H9 (cell line): ENCODE data around the gene CCDC85B. TPM values are rescaled to one million over a fixed set of nuclear protein-coding genes. Genes with fewer than 3 reads are reported as not detected.

ENCODE experiments used
- DNase-seq: peaks from one replicate; pipeline ENCODE4 v3.0.0-alpha.2; 2017
- H2AFZ ChIP-seq: one replicate; pipeline ENCODE4 v1.6.1; 2013; ENCODE audit warnings: mild to moderate bottlenecking, low read length, control low read depth, moderate library complexity
- H2AK5ac ChIP-seq: 2 replicates; pipeline ENCODE4 v1.6.1; 2013; ENCODE audit warnings: low read length, control low read depth, mixed read lengths; ENCODE audit not compliant: insufficient read length
- H2BK120ac ChIP-seq: one replicate; pipeline ENCODE4 v1.6.1; 2013; ENCODE audit warnings: low read depth, mild to moderate bottlenecking, low read length, control low read depth, inconsistent platforms; ENCODE audit not compliant: poor library complexity, severe bottlenecking
- H2BK12ac ChIP-seq: 2 replicates; pipeline ENCODE4 v1.6.1; 2013; ENCODE audit warnings: low read length, control low read depth, mixed read lengths, low read depth; ENCODE audit not compliant: insufficient read length
- H2BK15ac ChIP-seq: 2 replicates; pipeline ENCODE4 v1.6.1; 2013; ENCODE audit warnings: low read depth, low read length, control low read depth
- H2BK20ac ChIP-seq: one replicate; pipeline ENCODE4 v1.6.1; 2013; ENCODE audit warnings: low read depth, mild to moderate bottlenecking, low read length, control low read depth, inconsistent platforms; ENCODE audit not compliant: poor library complexity, severe bottlenecking
- H2BK5ac ChIP-seq: 2 replicates; pipeline ENCODE4 v1.6.1; 2013; ENCODE audit warnings: low read length, control low read depth, mixed read lengths; ENCODE audit not compliant: insufficient read length
- H3K14ac ChIP-seq: 2 replicates; pipeline ENCODE4 v1.6.1; 2013; ENCODE audit warnings: low read length, control low read depth; ENCODE audit not compliant: insufficient read depth
- H3K18ac ChIP-seq: 2 replicates; pipeline ENCODE4 v1.6.1; 2013; ENCODE audit warnings: low read depth, mild to moderate bottlenecking, mixed read lengths, low read length, control low read depth; ENCODE audit not compliant: insufficient read length
- H3K23ac ChIP-seq: 2 replicates; pipeline ENCODE4 v1.6.1; 2013; ENCODE audit warnings: low read length, control low read depth, mixed read lengths, low read depth; ENCODE audit not compliant: insufficient read length
- H3K23me2 ChIP-seq: 2 replicates; pipeline ENCODE4 v1.6.1; 2013; ENCODE audit warnings: low read depth, mild to moderate bottlenecking, mixed read lengths, low read length, control low read depth; ENCODE audit not compliant: insufficient read length, poor library complexity, severe bottlenecking
- H3K27ac ChIP-seq: 2 replicates; pipeline ENCODE4 v1.5.1; 2013; ENCODE audit warnings: low read length, control low read depth, mixed read lengths, low read depth; ENCODE audit not compliant: insufficient read length
- H3K27me3 ChIP-seq: 2 replicates; pipeline ENCODE4 v1.6.1; 2013; ENCODE audit warnings: low read length, control low read depth, inconsistent platforms; ENCODE audit not compliant: insufficient read depth
- H3K4ac ChIP-seq: 2 replicates; pipeline ENCODE4 v1.6.1; 2013; ENCODE audit warnings: low read depth, mild to moderate bottlenecking, control low read depth, inconsistent platforms, low read length, moderate library complexity
- H3K4me1 ChIP-seq: 2 replicates; pipeline ENCODE4 v1.6.1; 2013; ENCODE audit warnings: low read length, control low read depth, inconsistent platforms; ENCODE audit not compliant: insufficient read depth
- H3K4me2 ChIP-seq: 2 replicates; pipeline ENCODE4 v1.6.1; 2013; ENCODE audit warnings: low read length, control low read depth, mixed read lengths; ENCODE audit not compliant: insufficient read length, insufficient read depth
- H3K56ac ChIP-seq: 2 replicates; pipeline ENCODE4 v1.6.1; 2013; ENCODE audit warnings: low read depth, mild to moderate bottlenecking, mixed read lengths, low read length, control low read depth; ENCODE audit not compliant: insufficient read length
- H3K79me1 ChIP-seq: 2 replicates; pipeline ENCODE4 v1.6.1; 2013; ENCODE audit warnings: low read depth, mild to moderate bottlenecking, moderate library complexity, low read length, control low read depth, inconsistent platforms; ENCODE audit not compliant: insufficient read depth, poor library complexity, severe bottlenecking
- H3K79me2 ChIP-seq: 2 replicates; pipeline ENCODE4 v1.6.1; 2013; ENCODE audit warnings: low read length, control low read depth, inconsistent platforms; ENCODE audit not compliant: insufficient read depth
- H3K9ac ChIP-seq: 2 replicates; pipeline ENCODE4 v1.6.1; 2013; ENCODE audit warnings: low read length, control low read depth, mixed read lengths; ENCODE audit not compliant: insufficient read length; ENCODE audit errors: extremely low read depth
- H3K9me3 ChIP-seq: one replicate; pipeline ENCODE4 v1.6.1; 2013; ENCODE audit warnings: low read depth, low read length, inconsistent platforms; ENCODE audit not compliant: control insufficient read depth
- H3T11ph ChIP-seq: one replicate; pipeline ENCODE4 v1.6.1; 2013; ENCODE audit warnings: mild to moderate bottlenecking, low read length, control low read depth, inconsistent platforms
- H4K20me1 ChIP-seq: one replicate; pipeline ENCODE4 v1.6.1; 2013; ENCODE audit not compliant: control insufficient read depth, insufficient read length, insufficient read depth
- H4K5ac ChIP-seq: 2 replicates; pipeline ENCODE4 v1.6.1; 2013; ENCODE audit warnings: low read depth, mild to moderate bottlenecking, mixed read lengths, low read length, control low read depth; ENCODE audit not compliant: insufficient read length
- H4K8ac ChIP-seq: replicated peaks from 2 replicates; pipeline ENCODE4 v1.6.1; 2013; ENCODE audit warnings: low read length, control low read depth, mixed read lengths, low read depth; ENCODE audit not compliant: insufficient read length
- H4K91ac ChIP-seq: 2 replicates; pipeline ENCODE4 v1.6.1; 2013; ENCODE audit warnings: low read depth, mild to moderate bottlenecking, moderate library complexity, mixed read lengths, low read length, control low read depth; ENCODE audit not compliant: insufficient read length
- H3K27ac Mint-ChIP-seq, 3 experiments: 2 replicates in 2 of 3; 3 replicates in 1 of 3; pipeline ENCODE4 v1.8.0; 2020 to 2021; ENCODE audit warnings: mixed read lengths in 3 of 3, mild to moderate bottlenecking in 1 of 3, moderate library complexity in 1 of 3
- H3K27me3 Mint-ChIP-seq: 2 replicates; pipeline ENCODE4 v1.8.0; 2021; ENCODE audit warnings: low read depth, mild to moderate bottlenecking, moderate library complexity, mixed read lengths
- H3K36me3 Mint-ChIP-seq, 3 experiments: 2 replicates in 2 of 3; 3 replicates in 1 of 3; pipeline ENCODE4 v1.8.0; 2020 to 2021; ENCODE audit warnings: low read depth in 3 of 3, mixed read lengths in 3 of 3; ENCODE audit not compliant: insufficient read depth in 1 of 3
- H3K4me1 Mint-ChIP-seq, 2 experiments: 2 replicates each; pipeline ENCODE4 v1.8.0; 2020; ENCODE audit warnings: mixed read lengths in 2 of 2
- H3K4me3 Mint-ChIP-seq, 2 experiments: 2 replicates in 1 of 2; 3 replicates in 1 of 2; pipeline ENCODE4 v1.8.0; 2020 to 2021; ENCODE audit warnings: mild to moderate bottlenecking in 2 of 2, mixed read lengths in 2 of 2, moderate library complexity in 1 of 2
- H3K9me3 Mint-ChIP-seq, 2 experiments: 2 replicates in 1 of 2; 3 replicates in 1 of 2; pipeline ENCODE4 v1.8.0; 2020; ENCODE audit warnings: mild to moderate bottlenecking in 2 of 2, mixed read lengths in 2 of 2, moderate library complexity in 1 of 2
- WGBS: extraction: QIAGEN DNeasy Blood & Tissue Kit; methylation state at CpG from one replicate; pipeline ENCODE4 v1.1.7; 2013; ENCODE audit warnings: missing lambda C conversion rate, low lambda C conversion rate, mixed read lengths; ENCODE audit not compliant: insufficient read length; ENCODE audit errors: extremely low coverage; 5-methylcytosine and 5-hydroxymethylcytosine counted together
- total RNA-seq: library from RNA; stranded (reverse); gene quantifications from 2 replicates; pipeline ENCODE4 v1.2.1, GENCODE V29; 2021
- TF ChIP-seq, protein P1 (sequence below): fragments of 200-600 bp; sonication (generic); conservative IDR thresholded peaks from 3 replicates; pipeline ENCODE4 v1.8.0; 2021; ENCODE audit warnings: antibody characterized with exemption, mild to moderate bottlenecking

CCDC85B gene
- total RNA-seq, 1 experiment from 2014 or later, result 23.3 TPM

DNA sequence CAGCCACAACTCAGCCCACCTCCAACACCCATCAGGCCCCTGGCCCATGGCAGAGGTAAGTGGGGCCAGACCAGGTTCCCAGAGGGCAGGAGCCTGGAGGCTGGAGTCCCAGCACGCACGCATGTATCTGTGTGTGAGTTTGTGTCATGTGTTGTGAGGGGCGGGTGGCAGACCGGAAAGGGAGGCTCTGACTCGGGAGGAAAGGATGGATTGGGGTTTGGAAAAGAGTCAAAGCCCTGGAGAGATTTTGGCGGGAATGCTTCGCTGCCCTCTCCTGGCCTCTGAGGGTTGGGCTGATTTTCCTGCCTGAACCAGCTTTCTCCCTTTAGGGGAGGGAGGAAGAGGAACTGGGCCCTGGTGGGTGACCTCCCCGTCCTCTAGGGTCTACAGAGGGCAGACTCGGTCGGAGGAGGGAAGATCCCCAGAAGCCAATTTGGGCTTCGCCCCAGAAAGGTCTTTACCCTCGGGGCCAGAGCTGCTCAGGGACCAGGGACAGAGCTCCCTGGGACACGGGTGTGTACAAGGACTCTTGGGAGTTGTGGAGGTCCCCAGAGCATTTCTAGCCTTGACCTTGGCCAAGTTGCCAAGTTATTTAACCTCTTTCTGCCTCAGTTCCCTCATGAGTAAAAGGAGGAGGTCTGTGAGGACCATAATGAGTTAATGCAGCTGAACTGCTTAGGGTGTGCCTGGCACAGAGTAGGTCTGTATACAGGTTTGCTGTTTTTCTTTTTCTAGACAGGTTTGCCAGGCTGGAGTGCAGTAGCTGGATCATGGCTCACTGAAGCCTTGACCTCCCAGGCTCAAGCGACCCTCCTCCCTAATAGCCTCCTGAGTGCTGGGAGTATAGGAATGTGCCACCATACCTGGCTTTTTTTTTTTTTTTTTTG is 21.5 kb downstream of the CCDC85B start:
- Histone ChIP-seq H2AK5ac (no peak overlapping the region), H2BK12ac (no peak overlapping the region), H2BK20ac (no peak overlapping the region), H3K23me2 (no peaks in the 10 kb centered on the region), H3K4me1 (no peaks in the 10 kb centered on the region; the same call in 1 of the 2 replicates), H3K14ac (peak overlapping the region; percentile 44), H2AFZ (no peak overlapping the region), H3K18ac (peak overlapping the region; percentile 45), H3K27ac (no peak overlapping the region), H4K91ac (no peak overlapping the region), H3K9ac (no peak overlapping the region), H4K8ac (no peak overlapping the region), H3K79me1 (no peaks in the 10 kb centered on the region), H2BK15ac (no peak overlapping the region), H3K23ac (no peak overlapping the region), H3K79me2 (no peaks in the 10 kb centered on the region), H4K20me1 (no peaks in the 10 kb centered on the region), H4K5ac (no peak overlapping the region), H3K4me2 (no peak overlapping the region), H3T11ph (no peak overlapping the region), H2BK5ac (no peak overlapping the region), H3K27me3 (no peaks in the 10 kb centered on the region), H3K9me3 (no peaks in the 10 kb centered on the region), H2BK120ac (no peak overlapping the region), H3K4ac (no peak overlapping the region), H3K56ac (no peak overlapping the region)
- peak; percentile 79 for DNase-seq
- Mint-ChIP-seq H3K9me3 (no peaks in the 10 kb centered on the region; a peak in 1 of 5 replicates), H3K4me3 (peak overlapping the region in 1 of 2 experiments; percentile 34; a peak in 1 of 5 replicates), H3K4me1 (peaks cover 16 to 18% of the 10 kb centered on the region in 2 experiments), H3K36me3 (peaks cover 0 to 2% (median 2%) of the 10 kb centered on the region in 3 experiments; a peak in 2 of 7 replicates), H3K27me3 (peaks cover 45% of the 10 kb centered on the region), H3K27ac (peak overlapping the region in 1 of 3 experiments; percentile 30; a peak in 3 of 7 replicates)
- TF ChIP-seq, protein P1, sequence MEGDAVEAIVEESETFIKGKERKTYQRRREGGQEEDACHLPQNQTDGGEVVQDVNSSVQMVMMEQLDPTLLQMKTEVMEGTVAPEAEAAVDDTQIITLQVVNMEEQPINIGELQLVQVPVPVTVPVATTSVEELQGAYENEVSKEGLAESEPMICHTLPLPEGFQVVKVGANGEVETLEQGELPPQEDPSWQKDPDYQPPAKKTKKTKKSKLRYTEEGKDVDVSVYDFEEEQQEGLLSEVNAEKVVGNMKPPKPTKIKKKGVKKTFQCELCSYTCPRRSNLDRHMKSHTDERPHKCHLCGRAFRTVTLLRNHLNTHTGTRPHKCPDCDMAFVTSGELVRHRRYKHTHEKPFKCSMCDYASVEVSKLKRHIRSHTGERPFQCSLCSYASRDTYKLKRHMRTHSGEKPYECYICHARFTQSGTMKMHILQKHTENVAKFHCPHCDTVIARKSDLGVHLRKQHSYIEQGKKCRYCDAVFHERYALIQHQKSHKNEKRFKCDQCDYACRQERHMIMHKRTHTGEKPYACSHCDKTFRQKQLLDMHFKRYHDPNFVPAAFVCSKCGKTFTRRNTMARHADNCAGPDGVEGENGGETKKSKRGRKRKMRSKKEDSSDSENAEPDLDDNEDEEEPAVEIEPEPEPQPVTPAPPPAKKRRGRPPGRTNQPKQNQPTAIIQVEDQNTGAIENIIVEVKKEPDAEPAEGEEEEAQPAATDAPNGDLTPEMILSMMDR, result peak; percentile 59
- WGBS, result no CpG with 5 or more reads among the region's 14 CpGs
